NCI-H345 (cell line): ENCODE data around the gene MMEL1.
A peak's percentile ranks its signal among the peaks of the same experiment; 100 is the strongest.
"Not testable (repeated sequence)": the region's sequence is repeated elsewhere in the genome, so short reads cannot be mapped to it uniquely, and the experiment has no call there.

Source experiments
- DNase-seq: peaks from one replicate; lab custom pipeline; 2025; lab: John Stamatoyannopoulos, UW

Gene MMEL1

DNA sequence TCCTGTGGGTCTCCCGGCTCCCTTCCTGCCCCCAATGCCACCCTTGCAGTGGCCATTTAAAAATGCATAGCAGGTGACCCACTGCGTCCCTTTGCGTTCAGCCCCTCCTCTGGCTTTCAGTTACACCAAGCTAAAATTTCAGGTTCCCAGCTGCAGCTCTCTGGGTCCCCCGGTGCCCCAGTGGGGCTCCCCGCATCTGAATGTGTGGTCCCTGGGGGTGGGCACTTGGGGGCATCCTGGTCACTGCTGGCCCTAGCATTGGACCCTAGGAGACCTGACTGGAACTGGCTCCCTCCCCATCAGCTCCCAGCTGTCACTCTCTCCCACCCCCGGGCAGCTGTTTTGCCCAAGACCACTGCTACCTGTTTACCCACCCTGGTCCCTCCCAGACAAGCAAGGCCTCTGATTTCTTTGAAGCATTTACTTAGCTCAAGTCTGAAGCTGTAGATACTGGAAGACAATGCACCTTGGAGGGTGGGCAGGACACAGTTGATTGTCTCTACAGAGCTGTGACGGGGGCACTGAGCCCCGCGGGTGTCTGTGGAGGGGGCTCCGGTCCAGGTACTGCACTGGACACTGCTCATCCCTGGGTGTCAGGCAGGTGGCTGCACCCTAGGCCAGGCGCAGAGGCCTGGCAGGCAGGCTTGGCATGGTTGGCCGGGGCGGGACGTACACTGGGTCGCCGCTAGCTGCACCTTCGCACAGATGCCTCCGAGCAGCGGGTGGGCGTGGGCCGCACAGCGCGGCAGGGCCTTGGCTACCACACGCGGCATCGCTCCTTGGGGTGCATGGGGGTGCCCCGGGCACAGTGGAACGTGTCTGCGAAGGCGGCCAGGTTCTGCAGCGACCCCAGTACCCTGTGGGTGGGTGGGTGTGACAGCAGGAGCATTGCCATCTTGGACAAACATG lies 42.3 kb downstream of the MMEL1 start:
- DNase-seq, result no peak

DNA sequence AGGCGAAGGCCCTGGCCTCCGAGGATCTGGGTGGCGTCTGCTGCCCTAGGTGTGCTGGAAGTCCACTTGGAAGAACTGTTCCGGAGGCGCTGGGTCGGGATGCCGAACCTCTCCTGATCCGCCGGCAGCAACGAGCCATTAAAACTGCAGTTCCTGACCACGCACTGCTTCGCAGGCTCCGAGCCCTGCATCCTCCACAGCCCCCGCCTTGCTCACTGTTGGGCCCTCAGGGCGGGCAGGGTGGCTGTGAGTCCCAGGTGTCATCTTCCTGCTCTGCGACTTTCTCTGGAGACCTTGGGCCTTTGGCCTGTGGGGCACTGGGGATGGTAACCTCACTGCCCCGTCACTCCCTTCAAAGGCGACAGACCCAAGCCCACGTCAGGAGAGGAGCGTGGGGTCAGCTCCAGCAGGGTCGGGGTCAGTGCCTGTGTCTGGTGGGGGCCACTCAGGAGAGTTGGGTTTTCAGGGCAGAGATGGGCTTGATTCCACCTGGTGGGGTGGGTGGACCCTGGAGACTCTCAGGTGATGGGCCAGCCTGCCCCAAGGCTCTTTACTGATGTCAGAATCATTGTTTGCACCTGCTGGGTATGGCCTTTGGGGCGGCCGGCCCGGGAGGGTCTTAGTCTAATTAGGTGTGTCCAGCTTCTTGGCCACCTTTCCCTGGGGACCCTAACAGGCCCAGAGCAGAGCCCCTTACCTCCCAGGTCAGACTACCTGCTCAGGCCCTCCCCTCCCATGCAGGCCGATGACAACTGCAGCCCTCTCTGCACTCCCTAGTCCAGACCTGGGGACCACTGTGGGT lies 43.2 kb downstream of the MMEL1 start:
- DNase-seq, result no peak

DNA sequence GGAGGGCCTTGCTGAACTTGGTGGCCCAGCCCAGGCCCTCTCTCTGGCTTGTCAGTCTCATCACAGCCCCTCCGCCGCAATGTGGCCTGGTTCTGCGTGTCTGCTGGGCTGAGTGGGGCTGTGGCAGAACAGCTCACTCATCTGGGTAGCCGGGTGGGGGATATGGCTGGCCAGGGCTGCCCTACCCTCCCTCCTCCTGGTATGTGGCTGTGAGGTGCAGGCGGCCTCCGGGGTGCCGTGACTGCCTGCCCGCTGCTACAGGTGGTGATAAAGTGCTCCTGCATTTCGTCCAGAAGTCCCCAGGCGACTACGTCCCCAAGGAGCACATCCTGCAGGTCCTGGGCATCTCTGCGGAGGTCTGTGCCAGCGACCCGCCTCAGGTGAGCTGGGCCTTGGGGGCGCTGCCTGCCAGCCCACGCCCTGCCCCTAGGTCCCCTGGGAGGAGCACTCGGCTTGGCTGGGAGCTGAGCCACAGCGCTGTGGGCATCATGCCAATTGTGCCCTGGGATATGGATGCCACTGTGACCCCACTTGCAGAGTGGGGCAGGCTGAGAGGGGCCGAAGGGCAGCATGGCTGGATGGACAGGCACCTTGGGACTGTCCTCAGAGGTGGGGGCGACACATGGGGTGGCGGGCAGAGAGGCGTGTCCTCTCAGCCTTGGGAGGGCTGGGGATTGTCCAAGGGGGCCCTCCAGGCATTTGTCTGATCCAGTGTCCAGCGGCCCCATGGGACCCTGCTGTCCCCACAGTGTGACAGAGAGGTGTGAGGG lies 44.0 kb downstream of the MMEL1 start:
- DNase-seq, result no peak

DNA sequence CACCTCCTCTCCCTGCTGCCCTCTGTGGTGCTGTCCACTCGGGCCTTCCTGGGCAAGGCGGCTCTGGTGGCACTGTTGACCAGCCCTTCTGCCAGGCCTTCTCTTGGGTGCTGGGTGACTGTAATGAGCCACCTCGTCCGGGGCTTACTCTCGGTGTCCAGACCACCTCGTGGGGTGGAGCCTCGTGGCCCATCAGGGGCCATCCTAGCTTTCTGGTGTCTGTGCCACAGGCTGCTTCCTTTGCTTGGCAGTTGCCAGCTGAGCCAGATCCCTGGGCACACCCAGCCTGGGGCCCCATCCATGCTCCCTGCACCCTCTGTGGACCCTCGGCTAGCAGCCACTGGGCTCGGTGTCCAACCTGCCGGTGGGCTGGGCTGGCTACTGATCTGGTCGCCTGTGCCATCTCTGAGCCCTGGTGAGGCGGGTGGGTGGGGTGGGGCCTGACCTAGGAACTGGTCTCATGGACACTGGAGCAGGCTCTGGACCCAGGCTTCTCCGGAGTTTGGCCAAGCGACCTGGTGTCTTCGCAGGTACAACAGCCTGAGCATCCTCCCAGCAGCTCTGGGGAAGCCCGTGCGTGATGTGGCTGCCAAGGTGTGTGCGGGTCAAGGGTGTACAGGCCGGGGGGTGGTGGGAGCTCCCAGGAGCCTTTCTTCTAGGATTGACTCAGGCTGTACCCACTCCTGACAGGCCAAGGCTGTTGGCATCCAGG lies 44.8 kb downstream of the MMEL1 start:
- DNase-seq, result no peak

DNA sequence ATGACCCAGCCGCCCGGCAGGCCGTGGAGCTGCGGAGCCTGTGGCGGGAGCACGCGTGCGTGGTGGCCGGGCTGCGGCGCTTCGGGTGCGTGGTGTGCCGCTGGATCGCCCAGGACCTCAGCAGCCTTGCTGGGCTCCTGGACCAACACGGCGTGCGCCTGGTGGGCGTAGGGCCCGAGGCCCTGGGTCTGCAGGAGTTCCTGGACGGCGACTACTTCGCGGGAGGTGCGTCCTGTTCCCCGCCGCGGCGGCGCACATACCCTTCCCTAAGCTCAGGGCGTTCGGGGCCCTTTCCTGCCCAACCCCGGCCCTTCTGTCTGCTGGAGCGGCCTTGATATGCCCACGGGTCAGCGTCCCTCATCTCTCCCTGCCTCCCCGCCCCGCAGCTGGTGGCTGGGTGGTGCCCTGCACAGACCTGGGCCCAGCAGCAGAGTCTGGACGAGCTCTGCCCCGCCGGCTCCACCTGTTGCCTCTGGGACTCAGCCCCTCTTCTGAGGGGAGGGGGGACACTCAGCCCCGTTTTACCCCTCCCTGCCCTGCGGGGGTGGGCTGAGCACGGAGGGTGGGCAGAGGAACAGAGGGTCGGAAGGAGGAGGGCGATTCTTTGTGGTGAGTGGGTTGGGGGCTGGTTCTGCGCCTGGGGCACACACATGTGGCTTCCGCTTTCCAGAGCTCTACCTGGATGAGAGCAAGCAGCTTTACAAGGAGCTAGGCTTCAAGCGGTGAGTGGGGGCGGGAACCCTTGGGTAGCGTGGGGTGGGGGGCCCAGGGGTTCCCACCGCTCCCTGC lies 45.6 kb downstream of the MMEL1 start:
- no peak for DNase-seq

DNA sequence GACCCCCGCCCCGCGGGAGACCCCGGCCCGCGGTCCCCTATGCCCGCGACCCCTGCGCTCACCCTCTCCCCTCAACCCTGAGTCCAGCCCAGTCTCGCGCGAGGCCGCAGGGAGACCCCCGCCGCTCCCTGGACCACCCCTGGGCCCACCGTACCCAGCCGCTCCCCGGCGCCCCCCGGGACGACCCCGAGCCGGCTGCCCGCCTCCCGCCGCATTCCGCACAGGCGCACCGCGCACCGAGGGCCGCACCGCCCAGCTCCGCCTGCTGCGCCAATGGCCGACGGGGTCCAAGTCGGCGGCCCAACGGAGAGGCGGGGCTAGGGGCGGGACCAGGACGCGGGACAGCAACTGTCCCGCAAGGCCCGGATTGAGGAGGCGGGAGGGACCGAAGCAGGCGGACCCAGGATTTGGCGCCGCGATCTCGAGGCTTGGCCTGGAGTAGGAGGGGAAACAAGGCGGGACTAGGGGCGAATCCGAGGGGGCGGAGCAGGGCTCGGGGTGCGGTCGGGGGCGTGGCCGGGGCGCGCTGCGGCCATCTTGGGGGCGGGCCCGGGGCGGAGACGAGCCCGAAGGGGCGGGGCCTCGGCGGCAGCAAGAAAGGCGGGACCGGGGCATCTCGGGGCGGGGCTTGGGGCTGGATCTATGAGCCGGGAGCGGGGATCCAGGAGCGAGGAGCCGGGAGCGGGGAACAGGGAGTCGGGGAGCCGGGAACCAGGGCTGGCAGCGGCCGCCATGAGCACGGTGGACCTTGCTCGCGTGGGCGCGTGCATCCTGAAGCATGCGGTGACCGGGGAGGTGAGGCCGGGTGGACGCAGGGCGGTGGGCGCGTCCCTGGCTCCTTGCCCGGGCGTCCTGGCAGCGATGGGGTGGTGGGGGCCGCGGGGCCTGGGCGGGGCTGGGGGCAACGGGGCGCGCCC lies 46.4 kb downstream of the MMEL1 start, which contains the start of gene PRXL2B:
Gene PRXL2B (plus strand): TSS at position 624 of the 917 bp plus-strand sequence. CDS start 109 bp downstream, at position 733.
- peak; percentile 99 for DNase-seq

DNA sequence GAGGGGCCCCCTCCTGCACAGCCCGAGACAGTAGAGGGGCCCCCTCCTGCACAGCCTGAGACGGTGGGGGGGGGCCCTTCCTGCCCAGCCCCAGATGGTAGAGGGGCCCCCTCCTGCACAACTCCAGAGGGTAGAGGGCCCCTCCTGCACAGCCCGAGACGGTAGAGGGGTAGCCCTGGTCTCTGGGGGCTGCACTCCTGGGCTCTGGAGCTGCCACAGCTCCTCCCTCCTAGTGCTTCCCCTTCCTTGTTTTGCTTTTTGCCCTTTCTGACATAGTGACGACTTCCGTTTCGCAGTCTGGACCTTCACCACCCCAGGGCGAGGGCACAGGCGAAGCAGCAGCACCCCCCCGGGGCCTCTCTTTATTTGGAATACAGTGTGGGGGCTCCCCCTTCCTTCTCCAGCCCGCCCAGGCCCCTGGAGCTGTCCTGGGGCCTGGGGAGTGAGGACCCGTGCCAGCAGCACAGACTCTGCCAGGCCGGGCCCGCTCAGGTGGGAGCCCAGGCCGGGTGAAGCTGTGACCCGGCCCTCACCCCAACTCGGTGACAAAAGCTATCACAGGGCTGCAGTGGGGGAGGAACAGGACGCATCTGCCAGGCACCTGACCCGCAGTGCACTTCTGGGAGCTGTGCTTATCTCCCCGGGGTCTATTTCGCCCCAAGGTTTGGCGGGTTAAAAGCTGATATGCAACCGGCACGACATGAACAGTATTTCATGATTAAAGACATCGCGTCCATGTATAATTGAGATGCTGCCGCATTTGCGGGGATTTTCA lies 47.3 kb downstream of the MMEL1 start:
- DNase-seq, result peak; percentile 42

DNA sequence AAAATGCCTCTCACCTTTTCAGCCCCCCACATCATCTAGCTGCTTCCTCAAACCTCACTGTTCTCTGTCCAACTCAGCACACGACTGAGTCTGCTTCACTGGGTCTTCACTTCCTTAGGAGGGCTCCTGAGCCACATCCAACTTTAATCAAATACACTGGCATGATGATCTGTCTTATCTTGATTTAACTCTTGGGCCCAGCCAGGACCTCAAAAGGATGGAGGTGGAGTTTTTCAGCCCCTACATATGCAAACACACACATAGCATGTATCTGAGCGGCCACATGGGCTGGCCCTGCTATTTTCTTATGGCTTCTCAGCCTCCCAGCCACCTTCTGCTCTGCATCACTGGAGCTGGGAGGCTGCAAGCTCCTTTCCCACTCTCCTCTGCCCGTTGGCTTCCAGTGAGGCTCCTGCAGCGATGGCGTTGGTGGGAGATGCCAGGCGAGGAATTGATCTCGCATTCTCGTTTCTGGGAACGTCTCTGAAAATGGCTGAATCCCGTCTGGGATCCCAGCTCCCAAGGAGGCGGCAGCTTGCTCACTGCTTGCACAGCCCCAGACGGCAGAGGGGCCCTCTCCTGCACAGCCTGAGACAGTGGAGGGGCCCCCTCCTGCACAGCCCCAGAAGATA lies 48.0 kb downstream of the MMEL1 start:
- DNase-seq, result no peak

DNA sequence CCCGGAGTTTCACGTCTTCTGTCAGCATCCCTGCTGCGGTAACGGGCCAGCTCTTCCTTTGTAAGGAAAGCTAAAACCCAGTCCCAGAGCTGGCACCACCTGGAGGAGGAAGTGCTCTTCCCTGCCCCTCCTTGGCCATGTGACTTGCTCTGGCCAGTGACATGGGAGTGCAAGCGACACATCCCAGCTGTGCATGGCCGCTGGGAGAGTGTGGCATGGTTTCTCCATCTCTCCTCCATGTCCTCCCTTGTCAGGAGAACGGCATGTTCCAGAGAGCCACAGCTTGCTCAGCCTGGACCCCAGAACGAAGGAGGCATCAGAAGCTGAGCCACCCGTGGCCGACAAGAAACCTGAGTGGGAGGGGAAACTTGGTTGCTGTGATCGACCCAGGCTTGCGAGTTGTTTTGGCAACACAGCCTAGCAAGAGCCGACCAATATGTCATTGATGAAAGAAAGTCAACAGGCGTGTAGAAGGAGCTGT lies 48.9 kb downstream of the MMEL1 start:
- DNase-seq, result peak; percentile 63

DNA sequence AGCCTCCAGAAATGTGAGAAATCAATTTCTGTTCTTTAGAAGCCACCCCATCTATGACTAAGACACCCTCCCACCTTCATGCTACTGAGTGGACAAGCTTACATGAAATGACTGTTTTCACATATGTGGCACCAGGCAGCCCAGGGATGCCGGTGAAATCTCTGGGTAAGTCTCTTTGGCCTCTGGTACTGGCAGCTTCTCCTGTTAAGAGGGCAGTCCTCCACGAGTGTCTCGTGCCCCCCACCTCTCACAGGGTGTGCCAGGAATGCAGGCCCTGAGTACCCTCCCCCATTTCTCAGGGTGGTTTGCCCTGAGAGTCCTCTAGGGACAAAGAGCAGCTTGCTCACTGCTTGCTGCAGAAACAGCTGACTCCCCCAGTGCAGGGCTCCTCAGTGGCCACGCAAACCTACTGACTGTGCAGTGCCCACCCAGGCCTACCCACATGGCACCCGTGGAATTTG lies 49.5 kb downstream of the MMEL1 start:
- no peak for DNase-seq

DNA sequence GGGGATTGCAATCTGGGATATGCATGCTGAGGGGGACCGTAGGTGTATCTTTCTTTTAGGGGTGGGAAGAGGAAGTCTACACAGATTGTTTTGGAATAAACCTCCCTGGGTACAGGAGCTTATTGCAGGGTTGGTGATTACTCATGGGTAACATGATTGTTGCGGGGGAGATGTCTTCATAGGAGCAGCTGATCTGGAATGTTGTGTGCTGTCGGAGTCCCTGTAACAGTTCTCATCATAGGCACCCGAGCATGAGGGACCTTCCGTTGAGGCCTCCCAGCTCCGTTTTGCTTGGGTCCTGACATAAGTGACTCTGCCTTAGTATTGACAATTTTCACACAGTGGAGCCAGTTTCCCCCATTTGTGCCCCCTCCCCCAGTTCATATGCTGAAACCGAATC lies 50.4 kb downstream of the MMEL1 start:
- no peak for DNase-seq

DNA sequence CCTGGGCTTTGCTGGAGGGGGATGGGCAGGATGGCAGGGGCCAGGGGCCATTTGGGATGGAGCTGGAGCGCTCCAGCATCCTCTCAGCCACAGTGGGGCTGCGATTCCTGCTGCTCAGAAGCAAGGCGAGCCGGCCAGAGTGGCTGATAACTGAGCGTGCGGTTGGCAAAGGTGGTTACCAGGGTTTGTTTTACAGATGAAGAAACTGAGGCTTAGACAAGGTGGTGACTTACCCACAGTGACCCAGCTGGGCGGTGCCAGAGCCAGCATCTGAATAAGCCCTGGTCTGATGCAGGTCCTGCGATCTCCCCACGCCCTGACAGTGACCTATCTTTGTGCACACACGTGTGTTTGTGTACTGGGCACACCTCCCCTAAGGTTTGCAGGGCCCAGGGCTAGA lies 52.1 kb downstream of the MMEL1 start:
- DNase-seq, result no peak

DNA sequence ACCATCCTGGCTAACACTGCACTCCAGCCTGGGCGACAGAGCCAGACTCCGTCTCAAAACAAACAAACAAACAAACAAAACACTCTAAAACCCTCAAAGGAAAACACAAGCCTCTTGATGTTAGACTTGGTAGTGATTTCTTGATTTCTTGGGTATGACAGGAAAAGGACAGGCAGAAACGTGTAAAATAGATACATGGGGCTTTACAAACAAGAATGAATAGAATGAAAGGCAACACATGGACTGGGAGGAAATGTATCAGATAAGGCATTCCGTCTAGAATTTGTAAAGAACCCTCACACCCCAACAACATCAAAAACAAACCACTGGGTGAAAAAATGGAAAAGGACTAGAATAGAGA lies 54.1 kb downstream of the MMEL1 start:
- no peak for DNase-seq

DNA sequence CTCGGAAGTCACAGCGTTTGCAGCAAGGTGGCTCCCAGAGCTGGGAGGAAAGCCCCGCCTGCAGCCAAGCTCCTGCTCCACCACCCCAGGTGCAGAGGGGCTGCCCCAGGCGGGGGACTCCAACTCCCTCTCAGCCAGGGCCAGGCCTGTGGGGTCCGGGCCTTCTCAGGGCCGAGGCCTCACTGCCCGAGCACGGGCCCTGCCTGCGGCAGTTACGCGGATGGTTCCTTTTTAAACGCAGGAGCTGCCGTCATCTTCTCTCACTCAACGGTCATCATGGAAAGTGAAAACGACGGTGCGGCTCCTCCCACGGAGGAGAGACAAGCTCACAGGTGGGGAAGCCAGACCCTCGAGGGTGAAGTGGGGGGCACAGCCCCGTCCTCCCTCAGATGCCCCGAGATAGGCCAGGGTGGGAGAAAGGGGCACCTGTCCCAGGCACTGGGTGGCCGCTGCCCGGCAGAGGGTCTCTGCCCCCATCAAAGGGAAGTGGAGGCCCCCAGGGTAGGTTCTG lies 55.2 kb downstream of the MMEL1 start:
- not testable (repeated sequence) for DNase-seq

DNA sequence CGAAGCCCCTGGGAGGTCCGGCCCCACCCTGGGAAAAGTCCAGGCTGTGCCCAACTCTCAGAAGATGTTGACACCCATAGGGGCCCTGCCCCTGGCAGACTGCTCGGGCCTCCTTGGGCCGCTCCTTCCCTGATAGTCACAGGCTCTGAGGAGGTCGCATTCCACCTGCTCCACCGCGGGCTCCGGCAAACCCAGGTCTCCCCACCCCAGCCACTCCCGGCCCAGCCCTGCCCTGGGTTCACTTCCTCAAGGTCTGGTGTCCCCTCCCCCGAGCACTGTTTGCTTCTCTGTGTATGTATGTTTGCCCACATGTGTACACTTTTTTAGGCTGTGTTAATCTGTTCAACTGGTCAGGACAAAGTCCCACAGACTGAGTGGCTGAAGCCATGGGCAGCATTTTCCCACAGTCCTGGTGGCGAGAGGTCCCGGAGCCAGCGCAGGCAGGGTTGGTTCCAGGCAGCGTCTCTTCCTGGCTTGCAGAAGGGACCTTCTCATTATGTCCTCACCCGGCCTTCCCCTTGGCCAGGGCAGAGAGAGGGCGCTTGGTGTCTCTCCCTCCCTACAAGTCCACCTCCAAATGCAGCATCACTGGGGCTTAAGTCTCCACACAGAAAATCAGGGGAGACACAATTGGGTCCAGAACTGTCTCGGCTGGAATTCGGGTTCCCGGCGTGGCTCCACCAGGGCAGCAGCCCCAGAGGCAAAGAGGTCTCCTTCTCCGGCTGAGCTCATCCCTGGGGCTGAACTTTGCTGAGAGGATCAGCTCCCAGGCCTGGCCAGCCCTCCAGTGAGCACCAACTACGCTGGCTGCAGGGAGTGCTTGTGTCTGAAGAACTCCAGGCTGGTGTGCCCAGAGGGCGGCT lies 56.8 kb downstream of the MMEL1 start:
- DNase-seq, result no peak

DNA sequence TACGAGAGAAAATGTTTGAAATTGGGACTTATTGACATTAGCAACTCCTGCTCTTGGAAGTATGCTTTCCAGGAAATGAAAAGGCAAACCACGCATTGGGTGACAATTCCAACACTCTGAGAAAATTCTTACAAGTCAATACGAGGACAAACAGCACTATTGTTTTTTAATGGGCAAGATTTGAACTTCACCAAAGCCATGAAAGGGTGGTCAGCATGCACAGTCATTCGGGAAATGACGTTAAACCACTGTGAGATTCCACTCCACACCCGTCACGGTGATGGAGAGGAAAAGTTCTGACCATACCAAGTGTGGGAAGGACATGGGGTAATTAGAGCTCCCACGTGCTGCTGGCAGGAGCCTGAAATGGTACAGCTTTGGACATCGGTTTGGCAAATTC lies 58.5 kb downstream of the MMEL1 start:
- DNase-seq, result no peak
